Ovary (tissue), 3 donors: ENCODE measurements around the gene PTPRQ.
"Not testable (repeated sequence)": the region's sequence is repeated elsewhere in the genome, so short reads cannot be mapped to it uniquely, and the experiment has no call there.

Source experiments
- CTCF ChIP-seq, 3 donors: fragments of 450-650 bp in 2 of 3; fragments of 200-600 bp in 1 of 3; IDR thresholded peaks; one replicate each; pipeline versions ENCODE4 v1.5.1 to v1.8.0; 2016 to 2022; ENCODE audit warnings: antibody characterized with exemption in 3 of 3, mild to moderate bottlenecking in 1 of 3
- POLR2A ChIP-seq: fragments of 450-650 bp; IDR thresholded peaks from one replicate; pipeline ENCODE4 v1.6.1; 2017; ENCODE audit warnings: antibody characterized with exemption, mild to moderate bottlenecking, moderate library complexity
- donor health status: DM: no; HTN: no; CAD: no.

GRCh38 chr12:80477521-80478145, 33.6 kb downstream of the PTPRQ start:
- TF ChIP-seq POLR2A; CTCF (IDR thresholded peaks at IDR 0.05): not testable (repeated sequence)
